Coronary artery (tissue), 2 donors: ENCODE data around the gene TTC21A.

ENCODE experiments used
- DNase-seq: peaks from one replicate; pipeline ENCODE4 v3.0.0-alpha.2; 2017; ENCODE audit warnings: low spot score
- H3K27ac ChIP-seq, 2 donors: fragments of 200-600 bp; sonication (generic); one replicate each; pipeline ENCODE4 v1.5.1; 2016 to 2019
- H3K4me3 ChIP-seq: fragments of 200-600 bp; sonication (generic); 2 replicates; pipeline ENCODE4 v1.5.1; 2016; ENCODE audit warnings: mild to moderate bottlenecking, moderate library complexity
- CTCF ChIP-seq: fragments of 200-600 bp; sonication (generic); IDR thresholded peaks from one replicate; pipeline ENCODE4 v1.5.1; 2019; ENCODE audit warnings: antibody characterized with exemption

The TTC21A gene

GRCh38 chr3:39068556-39068955, 38.9 kb upstream of the TTC21A start:
- H3K27ac ChIP-seq, result no peak overlapping the region
- H3K4me3 ChIP-seq, result no peak overlapping the region
- TF ChIP-seq CTCF, result no peak
- DNase-seq, result no peak

GRCh38 chr3:39075910-39076309, 31.6 kb upstream of the TTC21A start:
- no peak for DNase-seq
- H3K27ac ChIP-seq, result no peak overlapping the region
- no peak overlapping the region for H3K4me3 ChIP-seq
- no peak for TF ChIP-seq CTCF

- no peak for TF ChIP-seq CTCF
- DNase-seq, result no peak
- Histone ChIP-seq H3K4me3 (no peak overlapping the region), H3K27ac (no peak overlapping the region)
Observed at GRCh38 chr3:39079530-39079929, 27.9 kb upstream of the TTC21A start.

GRCh38 chr3:39080026-39080425, 27.5 kb upstream of the TTC21A start:
- H3K4me3 ChIP-seq, result no peak overlapping the region
- no peak overlapping the region for H3K27ac ChIP-seq
- DNase-seq, result no peak
- TF ChIP-seq CTCF, result no peak

GRCh38 chr3:39082666-39083313, 24.7 kb upstream of the TTC21A start:
- no peak for DNase-seq
- H3K27ac ChIP-seq, result no peak overlapping the region

GRCh38 chr3:39086144-39086543, 21.3 kb upstream of the TTC21A start:
- no peak for TF ChIP-seq CTCF
- no peak for DNase-seq

More at GRCh38 chr3:39082666-39083313, 24.7 kb upstream of the TTC21A start:
- H3K4me3 ChIP-seq, result no peak overlapping the region
- TF ChIP-seq CTCF, result no peak

GRCh38 chr3:39088456-39088855, 19.0 kb upstream of the TTC21A start:
- Histone ChIP-seq H3K4me3 (no peak overlapping the region), H3K27ac (no peak overlapping the region)
- TF ChIP-seq CTCF, result no peak

More at GRCh38 chr3:39086144-39086543, 21.3 kb upstream of the TTC21A start:
- H3K27ac ChIP-seq, result no peak overlapping the region
- no peak overlapping the region for H3K4me3 ChIP-seq

More at GRCh38 chr3:39088456-39088855, 19.0 kb upstream of the TTC21A start:
- no peak for DNase-seq
